Activated T-cell treated with anti-CD3 and anti-CD28 coated beads, Interleukin-2, amount 50 U/mL, for 72 hours (primary cell): ENCODE results near the gene P3H1. TPM values are rescaled to one million over a fixed set of nuclear protein-coding genes. Genes with fewer than 3 reads are reported as not detected.
"Not testable (repeated sequence)": the region's sequence is repeated elsewhere in the genome, so short reads cannot be mapped to it uniquely, and the experiment has no call there.

Experiments
- ATAC-seq, 2 donors: fragments of 150-1000 bp; cut with Tn5 transposase; replicated peaks in 1 of 2; 2 replicates each; pipeline ENCODE4 v1.10.0; 2021; ENCODE audit warnings: moderate library complexity in 2 of 2, mild to moderate bottlenecking in 1 of 2
- DNase-seq, 2 donors: peaks; one replicate each; pipeline ENCODE4 v3.0.0; 2021 to 2022; ENCODE audit warnings: mixed read lengths in 1 of 2
- H3K27ac Mint-ChIP-seq: one replicate; pipeline ENCODE4 v1.8.0; 2022; ENCODE audit warnings: mild to moderate bottlenecking, moderate library complexity, mixed read lengths
- H3K27me3 Mint-ChIP-seq: one replicate; pipeline ENCODE4 v1.8.0; 2022; ENCODE audit warnings: low read depth, mixed read lengths
- H3K36me3 Mint-ChIP-seq, 2 donors: one replicate each; pipeline ENCODE4 v1.8.0; 2022; ENCODE audit warnings: mixed read lengths in 2 of 2, mild to moderate bottlenecking in 1 of 2; ENCODE audit not compliant: insufficient read depth in 2 of 2
- H3K4me1 Mint-ChIP-seq: one replicate; pipeline ENCODE4 v1.8.0; 2022; ENCODE audit warnings: low read depth, mixed read lengths
- H3K4me3 Mint-ChIP-seq, 2 donors: one replicate each; pipeline ENCODE4 v1.8.0; 2022; ENCODE audit warnings: mild to moderate bottlenecking in 2 of 2, mixed read lengths in 2 of 2, moderate library complexity in 2 of 2
- H3K9me3 Mint-ChIP-seq, 2 donors: one replicate each; pipeline ENCODE4 v1.8.0; 2022; ENCODE audit warnings: mixed read lengths in 2 of 2
- total RNA-seq, 2 donors: library from RNA; stranded (reverse); gene quantifications; one replicate each; pipeline ENCODE4 v1.2.3, GENCODE V29; 2022

P3H1 gene
- total RNA-seq, 2 donors from 2014 or later: 32.6 to 36.0 TPM

DNA sequence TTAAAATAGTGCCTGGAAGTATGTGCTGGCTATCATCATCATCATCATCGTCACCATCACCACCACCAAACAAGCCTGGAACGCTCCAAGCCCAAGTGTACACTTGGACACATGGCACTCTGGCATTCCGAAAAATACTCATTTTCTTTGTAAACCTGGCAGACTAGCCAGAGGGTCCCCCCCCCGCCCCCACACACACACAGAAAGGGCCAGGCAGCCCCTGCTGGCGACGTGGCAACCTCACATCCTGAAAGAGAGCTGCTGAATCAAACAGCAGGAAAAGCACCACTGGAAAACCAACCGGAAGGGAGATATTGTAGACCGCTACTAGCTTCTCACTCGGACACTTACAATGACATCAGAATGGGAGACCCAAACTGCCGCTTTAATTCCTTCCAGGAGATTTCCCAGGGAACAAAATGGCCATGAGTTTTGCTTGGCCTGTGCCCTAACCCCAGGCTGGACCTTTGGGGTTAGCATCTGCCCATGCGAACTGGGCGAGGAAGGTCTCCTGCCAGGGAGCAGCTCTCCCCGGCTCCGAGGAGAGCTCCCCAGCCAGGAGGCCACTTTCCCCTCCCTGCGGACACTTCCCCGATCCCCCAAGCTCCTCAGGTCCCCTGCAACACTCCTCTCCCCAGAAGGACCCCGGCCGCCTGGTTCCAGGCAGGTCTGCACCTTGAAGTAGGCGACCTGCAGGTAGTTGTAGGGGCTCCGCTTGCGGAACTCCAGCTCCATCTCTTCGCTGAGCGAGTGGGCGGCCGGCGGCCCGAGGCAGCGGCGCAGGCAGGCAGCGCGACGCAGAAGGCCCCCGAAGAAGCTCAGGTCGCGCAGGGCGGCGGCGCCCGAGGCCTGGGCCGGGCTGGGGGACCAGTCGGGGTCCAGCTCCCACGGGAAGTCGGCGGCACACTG is 742 bp downstream of the P3H1 start:
- Mint-ChIP-seq H3K36me3 (peaks cover 7 to 16% of the 10 kb centered on the region in 2 donors), H3K4me1 (peaks cover 34% of the 10 kb centered on the region), H3K27ac (peak overlapping the region; percentile 78), H3K27me3 (no peaks in the 10 kb centered on the region), H3K4me3 (no peak overlapping the region), H3K9me3 (no peaks in the 10 kb centered on the region)
- ATAC-seq (peak; percentile 28 to 32), DNase-seq (peak; percentile 62 to 67)

- H3K4me3 Mint-ChIP-seq: no peak overlapping the region
- H3K27ac Mint-ChIP-seq: no peak overlapping the region
- peaks cover 5 to 12% of the 10 kb centered on the region in 2 donors for H3K36me3 Mint-ChIP-seq
- H3K27me3 Mint-ChIP-seq: no peaks in the 10 kb centered on the region
- H3K4me1 Mint-ChIP-seq: peaks cover 26% of the 10 kb centered on the region
- ATAC-seq (no peak), DNase-seq (no peak)
- no peaks in the 10 kb centered on the region for H3K9me3 Mint-ChIP-seq
Observed at GRCh38 chr1:42765269-42765668, 1.6 kb downstream of the P3H1 start.

- Mint-ChIP-seq H3K4me3 (no peak overlapping the region), H3K27me3 (no peaks in the 10 kb centered on the region), H3K36me3 (peaks cover 3 to 6% of the 10 kb centered on the region in 2 donors), H3K4me1 (no peaks in the 10 kb centered on the region), H3K27ac (no peak overlapping the region), H3K9me3 (no peaks in the 10 kb centered on the region)
- DNase-seq: no peak
- ATAC-seq: no peak
Observed at GRCh38 chr1:42762269-42762668, 4.6 kb downstream of the P3H1 start.

DNA sequence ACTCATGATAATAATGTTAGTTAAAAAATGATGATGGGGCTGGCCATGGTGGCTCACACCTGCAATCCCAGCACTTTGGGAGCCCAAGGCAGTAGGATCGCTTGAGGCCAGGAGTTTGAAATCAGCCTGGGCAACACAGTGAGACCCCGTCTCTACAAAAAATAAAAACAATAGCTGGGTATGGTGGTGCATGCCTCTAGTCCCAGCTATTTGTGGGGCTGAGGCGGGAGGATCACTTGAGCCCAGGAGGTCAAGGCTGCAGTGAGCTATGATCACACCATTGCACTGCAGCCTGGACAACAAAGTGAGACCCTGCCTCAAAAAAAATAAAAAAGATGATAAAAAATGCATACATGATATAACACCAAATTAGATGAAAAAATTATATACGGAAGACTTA is 5.3 kb downstream of the P3H1 start:
- no peaks in the 10 kb centered on the region for H3K9me3 Mint-ChIP-seq
- H3K4me3 Mint-ChIP-seq: no peak overlapping the region
- DNase-seq (no peak), ATAC-seq (no peak)
- H3K27me3 Mint-ChIP-seq: no peaks in the 10 kb centered on the region
- peak overlapping the region; percentile 43 for H3K27ac Mint-ChIP-seq
- H3K36me3 Mint-ChIP-seq: peaks cover 6 to 10% of the 10 kb centered on the region in 2 donors
- H3K4me1 Mint-ChIP-seq: peaks cover 6% of the 10 kb centered on the region

DNA sequence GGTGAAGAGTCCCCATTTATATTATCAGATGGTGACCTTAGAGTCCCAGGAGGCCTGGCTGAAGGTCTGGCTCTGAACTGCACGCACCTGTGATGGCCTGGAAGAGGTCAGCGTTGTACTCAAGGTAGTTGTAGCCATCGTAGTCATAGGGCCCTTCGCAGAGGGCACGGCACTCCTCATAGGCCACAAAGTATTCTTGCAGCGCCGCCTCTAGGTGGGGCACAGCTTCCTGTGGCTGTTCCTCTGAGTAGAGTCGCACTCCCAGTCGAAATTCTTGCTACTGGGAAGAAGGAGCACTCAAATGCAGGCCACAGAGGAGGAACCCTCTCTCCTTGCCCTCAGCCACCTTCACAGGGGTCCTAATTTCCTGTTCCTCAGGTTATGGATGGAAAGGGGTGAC is 7.7 kb downstream of the P3H1 start:
- H3K4me3 Mint-ChIP-seq: no peak overlapping the region
- peaks cover 7% of the 10 kb centered on the region for H3K4me1 Mint-ChIP-seq
- no peak for DNase-seq
- no peaks in the 10 kb centered on the region for H3K9me3 Mint-ChIP-seq
- no peaks in the 10 kb centered on the region for H3K27me3 Mint-ChIP-seq
- no peak overlapping the region for H3K27ac Mint-ChIP-seq
- peaks cover 4 to 19% of the 10 kb centered on the region in 2 donors for H3K36me3 Mint-ChIP-seq
- ATAC-seq: no peak

- DNase-seq (no peak), ATAC-seq (no peak)
- Mint-ChIP-seq H3K36me3 (peaks cover 4 to 21% of the 10 kb centered on the region in 2 donors), H3K9me3 (no peaks in the 10 kb centered on the region), H3K27me3 (no peaks in the 10 kb centered on the region), H3K4me3 (no peak overlapping the region), H3K4me1 (peaks cover 7% of the 10 kb centered on the region), H3K27ac (no peak overlapping the region)
Observed at GRCh38 chr1:42758641-42759040, 8.2 kb downstream of the P3H1 start.

DNA sequence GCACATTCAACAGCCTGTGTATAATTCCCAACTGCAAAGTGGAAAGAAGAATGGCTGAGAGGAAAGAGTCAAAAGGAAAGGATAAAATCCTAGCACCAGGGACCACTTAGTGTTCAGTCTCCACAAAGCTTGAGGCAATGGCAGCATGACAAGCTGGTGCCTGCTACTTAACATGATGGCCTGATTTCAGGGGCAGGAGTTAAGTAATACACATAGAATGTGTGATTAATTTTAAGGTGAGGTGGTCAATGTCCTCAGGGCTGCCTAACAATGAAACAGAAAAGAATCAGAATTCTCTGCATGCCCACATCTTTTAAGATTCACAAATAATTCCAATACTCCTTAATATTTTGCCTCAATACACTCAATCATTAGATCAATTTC is 8.9 kb downstream of the P3H1 start:
- Mint-ChIP-seq H3K36me3 (peaks cover 4 to 21% of the 10 kb centered on the region in 2 donors), H3K27ac (no peak overlapping the region), H3K4me1 (peaks cover 7% of the 10 kb centered on the region), H3K4me3 (no peak overlapping the region), H3K27me3 (no peaks in the 10 kb centered on the region), H3K9me3 (no peaks in the 10 kb centered on the region)
- ATAC-seq (no peak), DNase-seq (no peak)

GRCh38 chr1:42756956-42757891 is 9.6 kb downstream of the P3H1 start:
- no peaks in the 10 kb centered on the region for H3K9me3 Mint-ChIP-seq
- peaks cover 3 to 21% of the 10 kb centered on the region in 2 donors for H3K36me3 Mint-ChIP-seq
- DNase-seq (peak in 1 of 2 donors; percentile 12), ATAC-seq (peak in 1 of 2 donors; percentile 33)
- no peaks in the 10 kb centered on the region for H3K27me3 Mint-ChIP-seq
- no peak overlapping the region for H3K27ac Mint-ChIP-seq
- peaks cover 7% of the 10 kb centered on the region for H3K4me1 Mint-ChIP-seq
- no peak overlapping the region for H3K4me3 Mint-ChIP-seq

- peaks cover 13 to 29% of the 10 kb centered on the region in 2 donors for H3K36me3 Mint-ChIP-seq
- H3K4me3 Mint-ChIP-seq: no peak overlapping the region
- no peak overlapping the region for H3K27ac Mint-ChIP-seq
- DNase-seq (no peak), ATAC-seq (no peak)
- peaks cover 7% of the 10 kb centered on the region for H3K4me1 Mint-ChIP-seq
- H3K9me3 Mint-ChIP-seq: no peaks in the 10 kb centered on the region
- no peaks in the 10 kb centered on the region for H3K27me3 Mint-ChIP-seq
Observed at GRCh38 chr1:42753070-42753469, 13.8 kb downstream of the P3H1 start.

- no peaks in the 10 kb centered on the region for H3K27me3 Mint-ChIP-seq
- H3K27ac Mint-ChIP-seq: no peak overlapping the region
- no peak for ATAC-seq
- no peak overlapping the region for H3K4me3 Mint-ChIP-seq
- H3K36me3 Mint-ChIP-seq: peaks cover 13 to 28% of the 10 kb centered on the region in 2 donors
- no peak for DNase-seq
- no peaks in the 10 kb centered on the region for H3K9me3 Mint-ChIP-seq
- peaks cover 7% of the 10 kb centered on the region for H3K4me1 Mint-ChIP-seq
Observed at GRCh38 chr1:42752284-42752683, 14.5 kb downstream of the P3H1 start.

DNA sequence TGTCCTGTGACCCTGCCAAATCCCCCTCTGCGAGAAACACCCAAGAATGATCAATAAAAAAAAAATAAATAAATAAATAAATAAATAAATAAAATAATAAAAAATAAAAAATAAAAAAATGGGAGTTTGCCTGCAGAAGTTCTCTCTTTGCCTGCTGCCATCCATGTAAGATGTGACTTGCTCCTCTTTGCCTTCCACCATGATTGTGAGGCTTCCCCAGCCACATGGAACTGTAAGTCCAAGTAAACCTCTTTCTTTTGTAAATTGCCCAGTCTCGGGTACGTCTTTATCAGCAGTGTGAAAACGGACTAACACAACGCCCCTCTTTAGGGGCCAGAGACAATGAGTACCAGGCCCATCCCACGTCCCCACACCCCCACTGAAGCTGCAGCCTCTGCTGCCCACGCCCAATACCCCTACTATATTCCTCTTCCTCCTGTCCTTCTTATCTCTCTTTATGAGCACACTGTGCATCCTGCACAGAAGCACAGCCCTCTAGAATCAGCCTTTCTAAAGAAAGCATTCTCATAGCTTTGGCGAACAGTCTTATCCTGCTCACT is 15.2 kb downstream of the P3H1 start:
- not testable (repeated sequence) for H3K9me3 Mint-ChIP-seq, H3K27ac Mint-ChIP-seq, H3K4me1 Mint-ChIP-seq, ATAC-seq, H3K27me3 Mint-ChIP-seq, H3K4me3 Mint-ChIP-seq, DNase-seq
- peaks cover 10 to 24% of the 10 kb centered on the region in 2 donors for H3K36me3 Mint-ChIP-seq

GRCh38 chr1:42750041-42750440 is 16.8 kb downstream of the P3H1 start:
- ATAC-seq: no peak
- no peak overlapping the region for H3K27ac Mint-ChIP-seq

More at GRCh38 chr1:42750041-42750440, 16.8 kb downstream of the P3H1 start:
- peaks cover 10 to 17% of the 10 kb centered on the region in 2 donors for H3K36me3 Mint-ChIP-seq
- H3K4me1 Mint-ChIP-seq: no peaks in the 10 kb centered on the region
- no peaks in the 10 kb centered on the region for H3K9me3 Mint-ChIP-seq
- H3K4me3 Mint-ChIP-seq: no peak overlapping the region
- DNase-seq: no peak
- H3K27me3 Mint-ChIP-seq: no peaks in the 10 kb centered on the region
